Suprapubic skin (tissue), 4 donors: Measurements from ENCODE around the gene DRD5. TPM values are rescaled to one million over a fixed set of nuclear protein-coding genes. Genes with fewer than 3 reads are reported as not detected.

Experiments used
- DNase-seq, 2 donors: peaks; one replicate each; pipeline ENCODE4 v3.0.0-alpha.2; 2019; ENCODE audit warnings: low spot score in 2 of 2
- H3K27ac ChIP-seq: fragments of 200-600 bp; sonication (generic); one replicate; pipeline ENCODE4 v1.5.1; 2019
- H3K27me3 ChIP-seq: fragments of 200-600 bp; sonication (generic); one replicate; pipeline ENCODE4 v1.5.1; 2019
- H3K36me3 ChIP-seq: fragments of 200-600 bp; sonication (generic); one replicate; pipeline ENCODE4 v1.5.1; 2019
- H3K4me1 ChIP-seq: fragments of 200-600 bp; sonication (generic); one replicate; pipeline ENCODE4 v1.5.1; 2019
- H3K4me3 ChIP-seq: fragments of 200-600 bp; sonication (generic); one replicate; pipeline ENCODE4 v1.5.1; 2019; ENCODE audit warnings: mild to moderate bottlenecking
- H3K9me3 ChIP-seq: fragments of 200-600 bp; sonication (generic); one replicate; pipeline ENCODE4 v1.5.1; 2019
- EP300 ChIP-seq: sonication (generic); formaldehyde crosslinking; IDR thresholded peaks from one replicate; pipeline ENCODE4 v1.6.1; 2017; ENCODE audit warnings: antibody characterized with exemption
- POLR2A ChIP-seq, 2 donors: fragments of 450-650 bp; IDR thresholded peaks; one replicate each; pipeline ENCODE4 v1.6.1; 2017; ENCODE audit warnings: antibody characterized with exemption in 2 of 2, mild to moderate bottlenecking in 2 of 2, moderate library complexity in 2 of 2
- POLR2AphosphoS5 ChIP-seq, 3 donors: sonication (generic); formaldehyde crosslinking; IDR thresholded peaks; one replicate each; pipeline ENCODE4 v1.6.1; 2017; ENCODE audit warnings: antibody characterized with exemption in 3 of 3
- WGBS: methylation state at CpG from one replicate; pipeline ENCODE4 v1.1.5; 2018; 5-methylcytosine and 5-hydroxymethylcytosine counted together
- total RNA-seq, 4 donors: library from RNA; depleted of rRNA; stranded (reverse); fragments of >200 nt; gene quantifications; one replicate each; pipeline ENCODE4 v1.1.0, GENCODE V29; 2016
- TF ChIP-seq, protein P1 (sequence below), 2 donors: fragments of 200-600 bp in 1 of 2; fragments of 450-650 bp in 1 of 2; sonication (generic) in 1 of 2; IDR thresholded peaks; one replicate each; pipeline ENCODE4 v1.5.1; 2016 to 2019; ENCODE audit warnings: antibody characterized with exemption in 2 of 2, mild to moderate bottlenecking in 1 of 2, moderate library complexity in 1 of 2

Gene DRD5
- total RNA-seq, 4 donors from 2014 or later: not detected

DNA sequence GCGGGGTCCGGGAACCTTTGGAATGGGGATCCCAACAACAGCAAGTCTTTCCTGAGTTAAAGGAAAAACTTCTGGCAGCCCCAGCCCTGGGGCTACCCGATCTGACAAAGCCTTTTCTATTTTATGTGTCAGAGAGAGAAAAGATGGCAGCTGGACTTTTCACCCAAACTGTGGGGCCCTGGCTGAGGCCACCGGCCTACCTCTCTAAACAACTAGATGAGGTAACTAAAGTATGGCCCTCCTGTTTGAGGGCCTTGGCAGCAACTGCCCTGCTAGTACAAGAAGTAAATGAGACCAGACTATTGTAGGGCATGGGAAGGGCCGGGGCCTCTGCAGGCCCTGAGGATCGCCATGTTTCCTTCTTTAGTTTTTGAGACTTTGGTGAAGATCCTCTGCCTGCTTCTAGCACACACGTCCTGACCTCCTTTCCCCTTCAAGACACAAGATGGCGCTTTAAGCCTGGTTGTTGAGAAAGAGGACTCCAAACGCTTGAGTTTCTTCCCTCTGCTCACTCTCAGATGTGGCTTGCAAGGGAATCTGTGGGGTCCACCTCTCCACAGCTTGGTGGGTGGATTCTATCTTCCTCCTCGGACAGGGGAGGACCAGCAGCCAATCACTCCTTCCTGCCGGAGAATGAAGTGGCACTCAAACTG lies 18.5 kb upstream of the DRD5 start:
- no peaks in the 10 kb centered on the region for H3K4me1 ChIP-seq
- no peaks in the 10 kb centered on the region for H3K9me3 ChIP-seq
- no peak overlapping the region for H3K27ac ChIP-seq
- peaks cover 8% of the 10 kb centered on the region for H3K27me3 ChIP-seq
- no peaks in the 10 kb centered on the region for H3K36me3 ChIP-seq
- 35% methylated on average over 10 of the region's 11 CpGs for WGBS
- no peak for TF ChIP-seq POLR2AphosphoS5 (IDR thresholded peaks at IDR 0.05)
- TF ChIP-seq, protein P1, sequence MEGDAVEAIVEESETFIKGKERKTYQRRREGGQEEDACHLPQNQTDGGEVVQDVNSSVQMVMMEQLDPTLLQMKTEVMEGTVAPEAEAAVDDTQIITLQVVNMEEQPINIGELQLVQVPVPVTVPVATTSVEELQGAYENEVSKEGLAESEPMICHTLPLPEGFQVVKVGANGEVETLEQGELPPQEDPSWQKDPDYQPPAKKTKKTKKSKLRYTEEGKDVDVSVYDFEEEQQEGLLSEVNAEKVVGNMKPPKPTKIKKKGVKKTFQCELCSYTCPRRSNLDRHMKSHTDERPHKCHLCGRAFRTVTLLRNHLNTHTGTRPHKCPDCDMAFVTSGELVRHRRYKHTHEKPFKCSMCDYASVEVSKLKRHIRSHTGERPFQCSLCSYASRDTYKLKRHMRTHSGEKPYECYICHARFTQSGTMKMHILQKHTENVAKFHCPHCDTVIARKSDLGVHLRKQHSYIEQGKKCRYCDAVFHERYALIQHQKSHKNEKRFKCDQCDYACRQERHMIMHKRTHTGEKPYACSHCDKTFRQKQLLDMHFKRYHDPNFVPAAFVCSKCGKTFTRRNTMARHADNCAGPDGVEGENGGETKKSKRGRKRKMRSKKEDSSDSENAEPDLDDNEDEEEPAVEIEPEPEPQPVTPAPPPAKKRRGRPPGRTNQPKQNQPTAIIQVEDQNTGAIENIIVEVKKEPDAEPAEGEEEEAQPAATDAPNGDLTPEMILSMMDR (IDR thresholded peaks at IDR 0.05): peak; percentile 34 to 59
- TF ChIP-seq EP300: no peak
- TF ChIP-seq POLR2A (IDR thresholded peaks at IDR 0.05): no peak
- H3K4me3 ChIP-seq: no peak overlapping the region
- DNase-seq: no peak

GRCh38 chr4:9764155-9764696 lies 17.2 kb upstream of the DRD5 start:
- WGBS: 88% methylated on average over 4 of the region's 5 CpGs
- Histone ChIP-seq H3K27ac (no peak overlapping the region), H3K9me3 (no peaks in the 10 kb centered on the region), H3K36me3 (no peaks in the 10 kb centered on the region), H3K27me3 (no peaks in the 10 kb centered on the region), H3K4me1 (no peaks in the 10 kb centered on the region), H3K4me3 (no peak overlapping the region)
- no peak for DNase-seq
- TF ChIP-seq, protein P1 (IDR thresholded peaks at IDR 0.05): no peak

GRCh38 chr4:9765091-9765490 lies 16.3 kb upstream of the DRD5 start:
- Histone ChIP-seq H3K27me3 (no peaks in the 10 kb centered on the region), H3K27ac (no peak overlapping the region), H3K4me1 (no peaks in the 10 kb centered on the region), H3K36me3 (no peaks in the 10 kb centered on the region), H3K4me3 (no peak overlapping the region), H3K9me3 (no peaks in the 10 kb centered on the region)
- TF ChIP-seq, protein P1 (IDR thresholded peaks at IDR 0.05): peak in 1 of 2 donors; percentile 37
- TF ChIP-seq POLR2A (IDR thresholded peaks at IDR 0.05) (no peak), EP300 (no peak)
- whole genome bisulfite sequencing: 40% methylated on average over 9 of the region's 9 CpGs
- DNase-seq: no peak

GRCh38 chr4:9769321-9769720 lies 12.1 kb upstream of the DRD5 start:
- Histone ChIP-seq H3K36me3 (no peaks in the 10 kb centered on the region), H3K4me1 (no peaks in the 10 kb centered on the region), H3K9me3 (no peaks in the 10 kb centered on the region), H3K27ac (no peak overlapping the region), H3K4me3 (no peak overlapping the region), H3K27me3 (no peaks in the 10 kb centered on the region)
- WGBS: 67% methylated on average over 1 of the region's 1 CpG
- DNase-seq: no peak
- TF ChIP-seq, protein P1 (IDR thresholded peaks at IDR 0.05): no peak
- TF ChIP-seq POLR2A (IDR thresholded peaks at IDR 0.05) (no peak), EP300 (no peak), POLR2AphosphoS5 (IDR thresholded peaks at IDR 0.05) (no peak)

GRCh38 chr4:9771034-9771433 lies 10.4 kb upstream of the DRD5 start:
- no peaks in the 10 kb centered on the region for H3K9me3 ChIP-seq
- DNase-seq: no peak
- WGBS: 61% methylated on average over 1 of the region's 1 CpG
- no peaks in the 10 kb centered on the region for H3K27me3 ChIP-seq
- H3K4me3 ChIP-seq: no peak overlapping the region
- H3K4me1 ChIP-seq: no peaks in the 10 kb centered on the region
- TF ChIP-seq, protein P1 (IDR thresholded peaks at IDR 0.05): no peak
- TF ChIP-seq POLR2AphosphoS5 (IDR thresholded peaks at IDR 0.05) (no peak), POLR2A (IDR thresholded peaks at IDR 0.05) (no peak), EP300 (no peak)
- H3K36me3 ChIP-seq: no peaks in the 10 kb centered on the region
- no peak overlapping the region for H3K27ac ChIP-seq
